ENCODE results near the gene ZCCHC10. TPM values are rescaled to one million over a fixed set of nuclear protein-coding genes. Genes with fewer than 3 reads are reported as not detected.
A peak's percentile ranks its signal among the peaks of the same experiment; 100 is the strongest.

ZCCHC10 gene
- total and polyA plus RNA-seq, 9 of the 15 experiments (the other 6 are each of a cell fraction or from before 2014, with no cell fraction given) = 11.9 to 146 (median 51.8) TPM

GRCh38 chr5:133052317-133053175, 26.2 kb upstream of the ZCCHC10 start (continued):
- TF ChIP-seq ATF6 (CRISPR knock-in tag; IDR thresholded peaks at IDR 0.05) = no peak
- TF ChIP-seq DNMT1 (IDR thresholded peaks at IDR 0.05) = no peak
- peak; percentile 23 for TF ChIP-seq E2F8 (IDR thresholded peaks at IDR 0.05; ENCODE audit: low read depth, partially characterized antibody)
- no peak for TF ChIP-seq ZNF217 (CRISPR knock-in tag; IDR thresholded peaks at IDR 0.05)
- no peak for TF ChIP-seq RBM22 (IDR thresholded peaks at IDR 0.05; ENCODE audit: low read depth, low read length, poor library complexity, severe bottlenecking)
- TF ChIP-seq ZBTB12 (CRISPR knock-in tag; IDR thresholded peaks at IDR 0.05) = no peak
- TF ChIP-seq ZFX (CRISPR knock-in tag; IDR thresholded peaks at IDR 0.05) = peak; percentile 69
- TF ChIP-seq STAT6 (CRISPR knock-in tag; IDR thresholded peaks at IDR 0.05) = 0 out of 2 replicates have a peak, but pooled peaks have one; percentile 1
- TF ChIP-seq TCF7 (IDR thresholded peaks at IDR 0.05; ENCODE audit: borderline replicate concordance) = no peak
- TF ChIP-seq ESRRA (IDR thresholded peaks at IDR 0.05; ENCODE audit: borderline replicate concordance, low read depth) = 0 out of 2 replicates have a peak, but pooled peaks have one; percentile 5
- TF ChIP-seq E2F3 (CRISPR knock-in tag; IDR thresholded peaks at IDR 0.05) = no peak
- no peak for TF ChIP-seq GATA2 (CRISPR knock-in tag; IDR thresholded peaks at IDR 0.05)
- TF ChIP-seq SRSF7 (optimal IDR thresholded peaks at IDR 0.05; ENCODE audit: low read depth, low read length) = no peak
- no peak for TF ChIP-seq EZH2 (IDR thresholded peaks at IDR 0.05; ENCODE audit: borderline replicate concordance, low read depth, low read length)
- TF ChIP-seq MLX (CRISPR knock-in tag; conservative IDR thresholded peaks at IDR 0.05) = no peak
- peak; percentile 14 to 33; a peak in 2 of 4 replicates for TF ChIP-seq MAZ (CRISPR knock-in tag; conservative IDR thresholded peaks at IDR 0.05 in 1 of 2, IDR thresholded peaks at IDR 0.05 in 1 of 2)
- TF ChIP-seq NUFIP1 (IDR thresholded peaks at IDR 0.05; ENCODE audit: partially characterized antibody) = no peak
